GM18867 (cell line): ENCODE results near the gene SLC25A45.

Experiments used
- ATAC-seq: cut with Tn5 transposase; IDR thresholded peaks from one replicate; pipeline ENCODE4 v1.9.1; 2021; ENCODE audit warnings: mild to moderate bottlenecking, moderate library complexity; ENCODE audit not compliant: unreplicated experiment

SLC25A45 gene, protein sequence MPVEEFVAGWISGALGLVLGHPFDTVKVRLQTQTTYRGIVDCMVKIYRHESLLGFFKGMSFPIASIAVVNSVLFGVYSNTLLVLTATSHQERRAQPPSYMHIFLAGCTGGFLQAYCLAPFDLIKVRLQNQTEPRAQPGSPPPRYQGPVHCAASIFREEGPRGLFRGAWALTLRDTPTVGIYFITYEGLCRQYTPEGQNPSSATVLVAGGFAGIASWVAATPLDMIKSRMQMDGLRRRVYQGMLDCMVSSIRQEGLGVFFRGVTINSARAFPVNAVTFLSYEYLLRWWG

DNA sequence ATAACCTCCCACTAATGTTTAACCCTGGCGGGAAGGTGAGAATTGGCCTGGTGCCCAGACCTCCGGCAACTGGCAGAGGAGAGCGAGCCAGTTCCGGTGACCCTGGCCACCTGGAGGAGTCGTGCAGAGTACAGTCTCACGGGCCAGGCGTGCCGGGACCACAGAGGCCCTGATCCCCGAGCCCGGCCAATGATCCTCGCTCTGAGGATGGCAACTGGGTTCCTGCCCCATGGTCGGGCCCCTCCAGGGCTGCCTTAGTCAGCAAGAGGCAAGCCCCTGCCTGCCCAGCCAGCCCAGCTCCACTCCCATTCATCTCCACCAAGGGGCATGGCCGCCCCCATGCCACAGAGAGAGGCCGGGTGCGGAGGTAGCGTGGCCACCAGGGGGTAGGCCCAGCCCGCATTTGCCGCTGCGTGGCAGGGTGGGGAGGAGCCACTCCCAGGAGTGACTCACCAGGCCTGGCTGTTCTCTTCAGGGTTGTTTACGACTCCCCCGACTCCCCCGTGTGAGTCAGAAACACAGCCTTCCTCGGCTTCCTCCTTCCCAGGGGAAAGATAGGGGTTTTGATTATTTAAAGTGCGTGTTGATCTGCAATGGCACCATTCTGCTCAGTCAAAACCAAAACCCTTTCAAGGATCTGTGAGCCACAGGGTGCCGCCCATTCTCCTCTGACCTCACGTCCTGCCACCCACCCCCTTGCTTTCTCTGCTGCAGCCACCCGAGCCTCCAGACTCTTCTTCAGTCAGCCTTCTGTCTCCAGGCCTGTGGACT is at the start of gene SLC25A45:
Gene SLC25A45 (minus strand): TSS at position 614 of the 771 bp plus-strand sequence. CDS start 695 bp downstream, outside the sequence.
- peak; percentile 65 for ATAC-seq

DNA sequence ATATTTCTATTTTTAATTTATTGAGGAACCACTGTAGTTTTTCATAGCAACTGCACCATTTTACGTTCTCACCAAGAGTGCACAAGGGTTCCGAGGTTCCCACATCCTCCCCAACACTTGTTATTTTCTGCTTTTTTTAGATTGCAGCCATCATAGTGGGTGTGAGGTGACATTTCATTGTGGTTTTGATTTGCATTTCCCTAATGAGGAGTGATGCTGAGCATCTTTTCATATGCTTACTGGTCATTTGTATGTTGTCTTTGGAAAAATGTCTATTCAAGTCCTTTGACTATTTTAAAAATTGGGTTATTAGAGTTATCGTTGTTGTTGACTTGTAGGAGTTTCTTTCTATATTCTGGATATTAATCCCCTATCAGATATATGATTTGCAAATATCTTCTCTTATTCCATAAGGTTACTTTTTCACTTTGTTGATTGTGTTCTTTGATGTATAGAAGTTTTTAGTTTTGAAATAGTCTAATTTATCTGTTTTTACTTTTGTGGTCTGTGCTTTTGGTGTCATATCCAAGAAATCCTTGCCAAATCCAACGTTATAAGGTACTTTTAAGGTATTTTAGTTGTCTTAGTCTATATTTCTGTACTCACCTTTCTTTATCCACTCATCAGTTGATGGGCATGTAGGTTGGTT is 49.1 kb upstream of the SLC25A45 start:
- ATAC-seq, result peak; percentile 30

DNA sequence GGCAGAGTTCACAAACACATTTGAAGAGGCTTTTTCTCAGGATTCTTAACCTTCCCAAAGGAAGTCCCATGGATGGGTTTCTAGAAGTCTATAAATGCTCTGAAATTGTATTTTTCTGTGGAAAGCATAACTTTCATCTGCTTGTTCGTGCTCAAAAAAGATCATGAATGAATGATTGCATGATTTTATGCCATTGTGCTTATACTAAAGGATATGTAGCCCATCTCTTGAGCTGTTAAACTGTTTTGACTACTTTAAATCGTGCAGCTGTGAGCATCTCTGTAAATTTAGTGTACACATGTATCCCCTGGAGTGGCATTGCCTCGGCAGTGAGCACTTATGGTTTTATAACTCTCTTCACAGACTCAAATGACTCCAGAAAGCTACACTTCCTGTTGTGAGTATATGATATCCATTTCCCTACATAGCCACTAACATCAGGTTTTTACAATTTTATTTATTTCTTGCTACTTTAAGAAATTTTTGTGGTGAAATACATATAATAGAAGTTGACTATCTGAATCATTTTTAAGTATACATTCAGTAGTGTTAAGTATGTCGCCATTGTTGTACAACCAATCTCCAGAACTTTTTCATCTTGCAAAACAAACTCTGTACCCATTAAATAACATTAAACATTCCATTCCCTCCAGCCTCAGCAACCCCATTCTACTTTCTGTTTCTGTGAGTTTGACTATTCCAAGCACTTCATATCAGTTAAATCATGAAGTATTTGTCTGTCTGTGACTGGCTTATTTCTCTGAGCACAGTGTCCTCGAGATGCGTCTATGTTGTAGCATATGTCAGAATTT is 48.2 kb upstream of the SLC25A45 start:
- no peak for ATAC-seq

DNA sequence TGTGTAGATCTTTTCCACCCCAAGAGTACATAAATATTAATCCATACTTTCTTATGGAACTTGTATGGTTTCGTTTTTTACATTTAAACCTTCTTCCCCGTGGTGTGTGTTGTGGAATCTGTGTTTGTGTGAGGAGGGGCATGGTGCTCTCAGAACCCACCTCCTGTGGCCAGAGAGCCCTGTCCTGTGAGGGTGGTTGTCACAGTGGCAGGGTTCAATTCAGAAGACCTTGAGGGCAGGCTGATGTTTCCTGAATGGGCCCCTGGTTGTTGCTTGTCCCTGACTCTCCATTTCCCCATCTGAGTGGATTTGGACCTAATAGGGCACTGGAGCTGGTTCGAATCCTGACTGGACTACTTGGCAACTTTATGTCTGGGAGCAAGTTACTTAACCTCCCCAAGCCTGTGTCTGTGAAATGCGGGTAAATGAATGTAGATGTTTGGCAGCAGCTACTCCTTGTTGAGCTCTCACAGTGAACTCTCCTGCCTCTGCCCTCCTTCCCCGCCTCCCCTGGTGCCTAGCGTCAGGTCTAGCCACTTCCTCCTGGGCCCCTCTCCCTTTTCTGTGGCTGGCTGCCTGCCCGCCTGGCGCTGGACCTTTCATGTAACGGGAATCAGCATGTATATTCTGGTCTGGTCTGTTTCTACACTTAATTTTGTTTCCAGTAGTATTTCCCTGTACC is 47.4 kb upstream of the SLC25A45 start:
- no peak for ATAC-seq

DNA sequence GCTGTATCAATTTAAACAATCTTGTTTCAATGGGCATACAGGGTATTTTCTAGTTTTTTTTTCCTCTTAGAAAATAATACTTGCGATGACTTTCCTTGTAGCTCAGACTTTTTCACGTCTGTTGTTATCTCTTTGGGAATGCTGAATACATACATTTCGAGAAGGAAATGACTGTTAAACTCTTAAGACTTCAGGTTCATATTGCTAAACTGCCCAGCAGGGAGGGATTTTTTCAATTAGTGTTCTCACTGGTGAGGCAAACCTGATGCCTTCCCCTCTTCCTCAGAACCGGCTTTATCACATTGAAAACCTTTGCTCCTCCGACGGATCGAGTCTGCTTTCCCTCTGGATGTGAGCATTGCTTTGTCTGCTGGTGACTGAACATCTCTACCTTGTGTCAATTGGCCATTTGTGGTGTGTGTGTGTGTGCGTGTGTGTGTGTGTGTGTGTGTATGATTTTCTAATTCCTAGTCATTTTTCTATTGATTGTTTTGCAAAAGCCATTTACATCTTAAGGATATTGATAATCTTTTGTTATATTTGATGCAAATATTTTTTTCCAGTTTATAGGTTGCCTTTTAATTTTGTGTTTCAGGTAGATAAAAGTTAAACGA is 46.7 kb upstream of the SLC25A45 start:
- ATAC-seq, result no peak

DNA sequence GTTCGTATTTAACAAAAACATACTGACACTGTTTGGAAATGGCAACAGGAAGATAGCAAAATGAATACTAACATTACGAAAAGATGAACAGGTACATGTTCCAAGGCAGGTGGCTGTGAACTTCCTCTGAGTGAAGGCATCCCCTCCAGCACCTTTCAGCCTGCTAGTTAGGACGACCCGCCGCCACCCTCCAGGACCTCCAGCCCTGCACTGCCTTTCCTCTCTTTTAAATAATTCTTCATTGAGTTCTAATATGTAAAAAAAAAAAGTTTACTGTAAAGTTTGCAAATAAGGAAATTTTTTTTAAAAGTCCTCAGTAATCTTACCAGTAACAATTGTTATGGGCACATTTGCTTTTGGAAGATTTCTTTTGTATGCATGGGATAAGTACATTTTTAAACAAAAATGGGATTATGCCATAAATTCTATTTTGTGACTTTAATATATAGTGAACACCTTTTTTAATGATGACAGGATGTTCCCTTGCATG is 46.2 kb upstream of the SLC25A45 start:
- no peak for ATAC-seq

DNA sequence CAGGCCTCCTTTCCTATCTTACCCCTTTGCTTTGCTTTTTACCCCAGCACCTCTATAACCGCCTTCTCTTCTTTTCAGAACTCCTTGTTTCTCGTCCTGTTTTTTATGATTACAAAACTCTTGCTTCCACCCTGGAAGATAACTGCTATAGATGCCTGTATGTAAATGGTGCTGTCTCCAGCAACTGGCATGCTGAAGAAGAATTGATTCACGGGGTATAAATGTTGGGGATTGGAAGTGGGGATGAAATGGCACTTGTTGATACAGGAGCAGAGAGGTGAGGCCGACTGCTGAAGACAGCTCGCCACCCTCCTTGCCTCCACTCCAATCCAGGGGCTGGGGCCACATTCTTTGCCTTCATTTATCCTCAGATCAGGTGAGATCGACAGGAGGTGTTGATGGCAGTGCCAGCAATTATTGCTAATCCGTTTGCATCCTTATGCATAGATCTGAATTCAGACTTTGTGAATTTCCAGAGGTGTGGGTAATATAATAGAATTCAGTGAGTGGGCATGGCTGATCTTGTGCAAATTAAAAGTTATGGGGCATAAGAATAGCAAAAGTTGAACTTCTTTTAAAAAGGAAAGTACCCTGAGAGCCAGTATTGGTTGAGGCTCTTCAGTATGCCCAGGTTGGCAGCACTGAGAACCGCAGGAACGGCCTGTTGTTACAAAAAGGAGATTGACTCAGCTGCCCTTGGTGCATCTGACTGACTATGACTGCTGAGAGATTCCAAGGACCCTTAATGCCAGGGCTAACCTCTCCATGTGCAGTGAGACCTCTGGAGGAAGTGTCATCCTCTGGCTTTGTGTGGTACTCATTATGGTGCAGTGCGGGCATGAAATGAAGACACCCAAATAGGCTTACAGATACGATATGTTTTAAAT is 45.5 kb upstream of the SLC25A45 start:
- no peak for ATAC-seq

DNA sequence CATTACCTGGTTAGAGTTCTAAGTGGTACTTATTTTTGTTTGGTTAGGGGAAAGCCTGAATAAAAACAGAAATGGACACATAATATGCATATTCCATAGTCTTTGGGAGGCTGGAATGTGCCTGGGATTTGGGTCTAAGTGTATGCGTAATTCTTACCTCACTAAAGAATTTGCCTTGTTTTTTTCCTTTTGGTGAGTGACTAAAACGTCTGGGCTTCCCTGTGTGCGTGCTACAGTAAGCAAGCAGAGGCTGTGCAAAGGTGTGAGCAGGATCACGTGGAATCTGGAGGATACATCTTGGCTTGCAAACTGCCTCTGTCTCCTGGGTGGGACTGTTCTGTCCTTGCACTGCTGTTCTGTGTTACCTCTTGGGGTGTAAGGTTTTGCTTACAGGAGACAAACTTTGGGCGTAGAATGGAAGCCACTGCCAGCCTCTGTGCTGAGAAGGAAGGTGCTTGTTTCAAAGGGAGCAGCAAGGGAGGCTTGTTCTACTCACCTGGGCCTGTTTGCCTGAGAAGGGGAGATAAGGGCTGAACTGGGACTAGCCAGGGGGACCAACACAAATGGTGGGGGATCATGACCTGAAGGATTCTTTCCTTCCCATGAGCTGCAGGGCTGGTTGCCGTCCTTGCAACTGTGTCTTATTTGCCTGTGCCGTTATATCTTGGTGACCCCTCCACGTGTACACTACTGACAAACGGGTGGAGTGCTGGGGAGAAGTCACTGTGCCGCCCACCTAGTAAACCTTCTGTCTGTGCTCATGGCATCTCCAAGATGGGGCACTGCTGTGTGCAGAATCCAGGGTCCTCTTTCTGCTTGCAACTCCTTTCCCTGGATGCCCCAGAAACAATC is 44.6 kb upstream of the SLC25A45 start:
- ATAC-seq, result no peak

DNA sequence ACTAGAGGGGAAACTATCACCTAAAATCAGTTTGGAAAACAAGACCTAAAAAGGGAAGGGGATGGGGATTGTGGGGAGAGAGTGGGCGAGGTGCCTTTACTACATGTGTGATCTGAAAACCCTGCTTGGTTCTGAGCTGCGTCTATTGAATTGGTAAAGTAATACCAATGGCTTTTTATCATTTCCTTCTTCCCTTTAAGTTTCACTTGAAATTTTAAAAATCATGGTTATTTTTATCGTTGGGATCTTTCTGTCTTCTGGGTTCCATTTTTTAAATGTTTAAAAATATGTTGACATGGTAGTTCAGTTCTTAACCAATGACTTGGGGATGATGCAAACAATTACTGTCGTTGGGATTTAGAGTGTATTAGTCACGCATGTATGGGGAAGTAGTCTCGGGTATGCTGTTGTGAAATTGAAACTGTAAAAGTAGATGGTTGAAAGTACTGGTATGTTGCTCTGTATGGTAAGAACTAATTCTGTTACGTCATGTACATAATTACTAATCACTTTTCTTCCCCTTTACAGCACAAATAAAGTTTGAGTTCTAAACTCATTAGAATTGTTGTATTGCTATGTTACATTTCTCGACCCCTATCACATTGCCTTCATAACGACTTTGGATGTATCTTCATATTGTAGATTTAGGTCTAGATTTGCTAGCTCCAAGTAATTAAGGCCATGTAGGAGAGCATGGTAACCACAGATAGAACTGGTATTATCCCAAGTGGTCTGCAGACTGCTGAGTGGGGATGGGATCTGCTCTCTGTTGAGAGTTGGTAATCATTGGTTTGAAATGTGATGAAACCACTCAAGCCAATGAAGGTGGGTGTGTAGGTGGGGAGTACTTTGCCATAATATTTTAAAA is 43.8 kb upstream of the SLC25A45 start:
- ATAC-seq, result no peak

DNA sequence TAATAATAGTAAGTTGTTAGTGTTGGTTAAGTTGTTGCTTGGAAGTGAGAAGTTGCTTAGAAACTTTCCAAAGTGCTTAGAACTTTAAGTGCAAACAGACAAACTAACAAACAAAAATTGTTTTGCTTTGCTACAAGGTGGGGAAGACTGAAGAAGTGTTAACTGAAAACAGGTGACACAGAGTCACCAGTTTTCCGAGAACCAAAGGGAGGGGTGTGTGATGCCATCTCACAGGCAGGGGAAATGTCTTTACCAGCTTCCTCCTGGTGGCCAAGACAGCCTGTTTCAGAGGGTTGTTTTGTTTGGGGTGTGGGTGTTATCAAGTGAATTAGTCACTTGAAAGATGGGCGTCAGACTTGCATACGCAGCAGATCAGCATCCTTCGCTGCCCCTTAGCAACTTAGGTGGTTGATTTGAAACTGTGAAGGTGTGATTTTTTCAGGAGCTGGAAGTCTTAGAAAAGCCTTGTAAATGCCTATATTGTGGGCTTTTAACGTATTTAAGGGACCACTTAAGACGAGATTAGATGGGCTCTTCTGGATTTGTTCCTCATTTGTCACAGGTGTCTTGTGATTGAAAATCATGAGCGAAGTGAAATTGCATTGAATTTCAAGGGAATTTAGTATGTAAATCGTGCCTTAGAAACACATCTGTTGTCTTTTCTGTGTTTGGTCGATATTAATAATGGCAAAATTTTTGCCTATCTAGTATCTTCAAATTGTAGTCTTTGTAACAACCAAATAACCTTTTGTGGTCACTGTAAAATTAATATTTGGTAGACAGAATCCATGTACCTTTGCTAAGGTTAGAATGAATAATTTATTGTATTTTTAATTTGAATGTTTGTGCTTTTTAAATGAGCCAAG is 42.9 kb upstream of the SLC25A45 start:
- no peak for ATAC-seq

DNA sequence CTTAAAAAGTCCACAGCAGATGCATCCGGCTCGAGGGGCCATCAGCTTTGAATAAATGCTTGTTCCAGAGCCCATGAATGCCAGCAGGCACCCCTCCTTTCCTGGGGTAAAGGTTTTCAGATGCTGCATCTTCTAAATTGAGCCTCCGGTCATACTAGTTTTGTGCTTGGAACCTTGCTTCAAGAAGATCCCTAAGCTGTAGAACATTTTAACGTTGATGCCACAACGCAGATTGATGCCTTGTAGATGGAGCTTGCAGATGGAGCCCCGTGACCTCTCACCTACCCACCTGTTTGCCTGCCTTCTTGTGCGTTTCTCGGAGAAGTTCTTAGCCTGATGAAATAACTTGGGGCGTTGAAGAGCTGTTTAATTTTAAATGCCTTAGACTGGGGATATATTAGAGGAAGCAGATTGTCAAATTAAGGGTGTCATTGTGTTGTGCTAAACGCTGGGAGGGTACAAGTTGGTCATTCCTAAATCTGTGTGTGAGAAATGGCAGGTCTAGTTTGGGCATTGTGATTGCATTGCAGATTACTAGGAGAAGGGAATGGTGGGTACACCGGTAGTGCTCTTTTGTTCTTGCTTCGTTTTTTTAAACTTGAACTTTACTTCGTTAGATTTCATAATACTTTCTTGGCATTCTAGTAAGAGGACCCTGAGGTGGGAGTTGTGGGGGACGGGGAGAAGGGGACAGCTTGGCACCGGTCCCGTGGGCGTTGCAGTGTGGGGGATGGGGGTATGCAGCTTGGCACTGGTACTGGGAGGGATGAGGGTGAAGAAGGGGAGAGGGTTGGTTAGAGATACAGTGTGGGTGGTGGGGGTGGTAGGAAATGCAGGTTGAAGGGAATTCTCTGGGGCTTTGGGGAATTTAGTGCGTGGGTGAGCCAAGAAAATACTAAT is 42.0 kb upstream of the SLC25A45 start:
- ATAC-seq, result no peak

DNA sequence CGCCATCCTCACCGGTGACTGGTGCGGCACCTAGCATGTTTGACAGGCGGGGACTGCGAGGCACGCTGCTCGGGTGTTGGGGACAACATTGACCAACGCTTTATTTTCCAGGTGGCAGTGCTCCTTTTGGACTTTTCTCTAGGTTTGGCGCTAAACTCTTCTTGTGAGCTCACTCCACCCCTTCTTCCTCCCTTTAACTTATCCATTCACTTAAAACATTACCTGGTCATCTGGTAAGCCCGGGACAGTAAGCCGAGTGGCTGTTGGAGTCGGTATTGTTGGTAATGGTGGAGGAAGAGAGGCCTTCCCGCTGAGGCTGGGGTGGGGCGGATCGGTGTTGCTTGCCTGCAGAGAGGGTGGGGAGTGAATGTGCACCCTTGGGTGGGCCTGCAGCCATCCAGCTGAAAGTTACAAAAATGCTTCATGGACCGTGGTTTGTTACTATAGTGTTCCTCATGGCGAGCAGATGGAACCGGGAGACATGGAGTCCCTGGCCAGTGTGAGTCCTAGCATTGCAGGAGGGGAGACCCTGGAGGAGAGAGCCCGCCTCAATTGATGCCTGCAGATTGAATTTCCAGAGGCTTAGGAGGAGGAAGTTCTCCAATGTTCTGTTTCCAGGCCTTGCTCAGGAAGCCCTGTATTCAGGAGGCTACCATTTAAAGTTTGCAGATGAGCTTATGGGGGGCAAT is 41.2 kb upstream of the SLC25A45 start:
- no peak for ATAC-seq

DNA sequence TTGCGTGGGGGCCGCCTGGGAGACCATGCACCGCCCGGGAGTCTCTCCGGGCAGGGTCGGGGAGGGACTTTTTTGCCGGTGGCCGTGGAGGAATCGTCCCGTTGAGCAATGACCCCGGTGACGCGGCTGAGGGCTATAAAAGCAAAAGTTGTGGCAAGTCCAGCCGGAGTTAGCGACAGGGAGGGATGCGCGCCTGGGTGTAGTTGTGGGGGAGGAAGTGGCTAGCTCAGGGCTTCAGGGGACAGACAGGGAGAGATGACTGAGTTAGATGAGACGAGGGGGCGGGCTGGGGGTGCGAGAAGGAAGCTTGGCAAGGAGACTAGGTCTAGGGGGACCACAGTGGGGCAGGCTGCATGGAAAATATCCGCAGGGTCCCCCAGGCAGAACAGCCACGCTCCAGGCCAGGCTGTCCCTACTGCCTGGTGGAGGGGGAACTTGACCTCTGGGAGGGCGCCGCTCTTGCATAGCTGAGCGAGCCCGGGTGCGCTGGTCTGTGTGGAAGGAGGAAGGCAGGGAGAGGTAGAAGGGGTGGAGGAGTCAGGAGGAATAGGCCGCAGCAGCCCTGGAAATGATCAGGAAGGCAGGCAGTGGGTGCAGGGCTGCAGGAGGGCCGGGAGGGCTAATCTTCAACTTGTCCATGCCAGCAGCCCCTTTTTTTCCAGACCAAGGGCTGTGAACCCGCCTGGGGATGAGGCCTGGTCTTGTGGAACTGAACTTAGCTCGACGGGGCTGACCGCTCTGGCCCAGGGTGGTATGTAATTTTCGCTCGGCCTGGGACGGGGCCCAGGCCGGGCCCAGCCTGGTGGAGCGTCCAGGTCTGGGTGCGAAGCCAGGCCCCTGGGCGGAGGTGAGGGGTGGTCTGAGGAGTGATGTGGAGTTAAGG is 40.4 kb upstream of the SLC25A45 start, which contains the start of gene NEAT1:
Gene NEAT1 (plus strand): TSS at position 166 of the 883 bp plus-strand sequence.
- ATAC-seq, result no peak
